Uterus (tissue), 4 donors: ENCODE results near the gene ADCY2. TPM values are rescaled to one million over a fixed set of nuclear protein-coding genes. Genes with fewer than 3 reads are reported as not detected.

ENCODE experiments used
- DNase-seq, 2 donors: peaks; one replicate each; pipeline ENCODE4 v3.0.0-alpha.2; 2019 to 2020
- H3K27ac ChIP-seq, 2 donors: fragments of 200-600 bp; sonication (generic); 1 replicate in 1 of 2; 2 replicates in 1 of 2; pipeline ENCODE4 v1.5.1; 2016 to 2018
- H3K27me3 ChIP-seq, 2 donors: fragments of 200-600 bp; sonication (generic); one replicate each; pipeline ENCODE4 v1.5.1; 2018 to 2019; ENCODE audit warnings: control low read depth in 1 of 2
- H3K36me3 ChIP-seq, 2 donors: fragments of 200-600 bp; sonication (generic); one replicate each; pipeline ENCODE4 v1.5.1; 2019; ENCODE audit warnings: control low read depth in 1 of 2
- H3K4me1 ChIP-seq, 2 donors: fragments of 200-600 bp; sonication (generic); one replicate each; pipeline ENCODE4 v1.5.1; 2018 to 2019; ENCODE audit warnings: control low read depth in 1 of 2
- H3K4me3 ChIP-seq, 2 donors: fragments of 200-600 bp; sonication (generic); 1 replicate in 1 of 2; 2 replicates in 1 of 2; pipeline ENCODE4 v1.5.1; 2018 to 2019; ENCODE audit warnings: mild to moderate bottlenecking in 1 of 2
- H3K9me3 ChIP-seq, 2 donors: fragments of 200-600 bp; sonication (generic); one replicate each; pipeline ENCODE4 v1.5.1; 2019; ENCODE audit warnings: control low read depth in 1 of 2
- POLR2A ChIP-seq, 2 donors: fragments of 450-650 bp; IDR thresholded peaks; one replicate each; pipeline ENCODE4 v1.6.1; 2016; ENCODE audit warnings: antibody characterized with exemption in 2 of 2, mild to moderate bottlenecking in 1 of 2, moderate library complexity in 1 of 2
- intact Hi-C: fragments of 100-400 bp; cut with DNase I; formaldehyde crosslinking; loops from one replicate; pipeline ENCODE4 v1.15.1; 2023; ENCODE audit warnings: low total_unique reads
- total RNA-seq, 4 donors: library from RNA; depleted of rRNA in 3 of 4; stranded (reverse); fragments of >200 nt in 3 of 4; gene quantifications; one replicate each; pipeline versions ENCODE4 v1.1.0 to v1.2.4, GENCODE V29; 2014 to 2023
- TF ChIP-seq, protein P1 (sequence below), 4 experiments: fragments of 200-600 bp in 2 of 4; fragments of 450-650 bp in 2 of 4; sonication (generic) in 2 of 4; IDR thresholded peaks; one replicate each; pipeline ENCODE4 v1.5.1; 2016 to 2019; ENCODE audit warnings: antibody characterized with exemption in 4 of 4, mild to moderate bottlenecking in 2 of 4, moderate library complexity in 1 of 4
- donor health status: DM: yes; HTN: yes; CAD: no.

ADCY2 gene
- total RNA-seq, 4 donors from 2014 or later = 3.8 to 25.3 (median 4.5) TPM

DNA sequence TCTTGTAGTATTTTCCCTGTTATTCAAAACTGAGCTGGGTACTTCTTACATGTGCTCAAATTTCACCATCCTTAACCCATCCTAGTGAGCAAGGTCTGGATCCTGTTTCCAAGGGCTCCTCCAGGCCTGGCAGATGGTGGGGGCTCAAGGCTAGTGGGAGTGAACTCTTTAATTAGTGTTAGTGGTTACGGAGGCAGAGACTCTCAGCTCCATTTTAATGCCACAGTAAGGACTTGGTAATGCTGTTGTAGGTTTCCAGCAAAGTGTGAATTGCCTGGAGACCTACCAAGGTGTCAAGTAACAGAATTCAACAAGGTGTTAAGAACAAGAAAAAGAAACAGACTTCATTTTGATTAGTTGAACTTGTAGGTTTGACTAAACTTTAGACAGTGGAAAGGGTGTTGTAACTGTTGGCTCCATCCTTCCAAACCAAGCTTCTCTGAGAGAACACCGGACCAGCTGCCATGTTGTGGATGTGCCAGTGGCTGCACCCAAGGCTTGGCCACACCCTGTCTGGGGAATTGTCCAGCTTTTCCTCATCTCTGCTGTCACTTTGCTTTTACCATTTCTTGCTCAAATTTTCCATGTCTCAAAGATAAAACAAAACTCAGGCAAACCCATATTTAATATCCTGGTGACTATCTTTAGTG is 98.7 kb downstream of the ADCY2 start:
- no peak for DNase-seq
- Histone ChIP-seq H3K9me3 (no peaks in the 10 kb centered on the region), H3K4me1 (no peaks in the 10 kb centered on the region), H3K4me3 (no peak overlapping the region), H3K27ac (no peak overlapping the region), H3K36me3 (no peaks in the 10 kb centered on the region), H3K27me3 (no peaks in the 10 kb centered on the region)
- intact Hi-C loops = no loop called here
- TF ChIP-seq, protein P1, sequence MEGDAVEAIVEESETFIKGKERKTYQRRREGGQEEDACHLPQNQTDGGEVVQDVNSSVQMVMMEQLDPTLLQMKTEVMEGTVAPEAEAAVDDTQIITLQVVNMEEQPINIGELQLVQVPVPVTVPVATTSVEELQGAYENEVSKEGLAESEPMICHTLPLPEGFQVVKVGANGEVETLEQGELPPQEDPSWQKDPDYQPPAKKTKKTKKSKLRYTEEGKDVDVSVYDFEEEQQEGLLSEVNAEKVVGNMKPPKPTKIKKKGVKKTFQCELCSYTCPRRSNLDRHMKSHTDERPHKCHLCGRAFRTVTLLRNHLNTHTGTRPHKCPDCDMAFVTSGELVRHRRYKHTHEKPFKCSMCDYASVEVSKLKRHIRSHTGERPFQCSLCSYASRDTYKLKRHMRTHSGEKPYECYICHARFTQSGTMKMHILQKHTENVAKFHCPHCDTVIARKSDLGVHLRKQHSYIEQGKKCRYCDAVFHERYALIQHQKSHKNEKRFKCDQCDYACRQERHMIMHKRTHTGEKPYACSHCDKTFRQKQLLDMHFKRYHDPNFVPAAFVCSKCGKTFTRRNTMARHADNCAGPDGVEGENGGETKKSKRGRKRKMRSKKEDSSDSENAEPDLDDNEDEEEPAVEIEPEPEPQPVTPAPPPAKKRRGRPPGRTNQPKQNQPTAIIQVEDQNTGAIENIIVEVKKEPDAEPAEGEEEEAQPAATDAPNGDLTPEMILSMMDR (IDR thresholded peaks at IDR 0.05) = no peak
- no peak for TF ChIP-seq POLR2A (IDR thresholded peaks at IDR 0.05)

DNA sequence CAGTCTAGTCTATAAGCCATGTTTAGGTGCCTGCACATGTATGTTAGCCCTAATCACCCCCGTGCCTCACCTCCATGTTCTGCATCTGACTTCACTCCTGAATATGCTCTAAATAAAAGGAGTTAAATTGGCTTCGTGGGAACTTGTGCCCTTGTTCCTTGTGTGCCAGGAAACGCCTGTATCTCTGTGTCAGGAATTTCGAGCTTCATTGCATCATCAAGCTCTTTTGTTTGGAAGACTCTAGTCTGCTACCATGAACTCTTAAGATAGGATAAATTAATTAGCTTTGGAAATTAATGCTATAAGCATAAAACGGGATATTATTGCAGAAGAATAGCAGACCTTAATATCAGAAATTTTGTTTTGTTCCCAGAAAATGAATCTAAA is 99.2 kb downstream of the ADCY2 start:
- Histone ChIP-seq H3K4me1 (no peaks in the 10 kb centered on the region), H3K36me3 (no peaks in the 10 kb centered on the region), H3K4me3 (no peak overlapping the region), H3K27ac (no peak overlapping the region), H3K9me3 (no peaks in the 10 kb centered on the region), H3K27me3 (no peaks in the 10 kb centered on the region)
- TF ChIP-seq POLR2A (IDR thresholded peaks at IDR 0.05) = no peak
- TF ChIP-seq, protein P1 (IDR thresholded peaks at IDR 0.05) = no peak
- intact Hi-C loops = no loop called here
- no peak for DNase-seq

DNA sequence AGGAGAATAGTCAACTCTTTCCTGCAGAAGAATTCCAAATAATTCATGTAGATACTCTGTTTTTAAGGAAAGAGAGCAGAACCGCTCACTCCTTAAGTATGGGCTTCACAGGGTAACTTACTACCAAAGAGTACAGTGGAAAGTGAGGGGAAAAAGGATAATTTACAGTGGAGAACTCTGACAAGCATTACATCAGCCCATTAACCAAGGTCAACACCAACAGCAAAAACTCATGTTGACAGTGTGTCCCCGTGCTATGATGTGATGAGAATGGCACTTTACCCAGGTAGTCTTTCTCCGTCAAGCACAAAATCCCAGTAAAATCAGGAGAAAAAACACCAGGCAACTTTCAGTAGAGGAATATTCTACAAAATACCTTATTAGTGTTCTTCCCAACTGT is 104.3 kb downstream of the ADCY2 start:
- H3K36me3 ChIP-seq = no peaks in the 10 kb centered on the region
- H3K4me1 ChIP-seq = no peaks in the 10 kb centered on the region
- H3K27me3 ChIP-seq = no peaks in the 10 kb centered on the region
- no peak for TF ChIP-seq POLR2A (IDR thresholded peaks at IDR 0.05)
- TF ChIP-seq, protein P1 (IDR thresholded peaks at IDR 0.05) = no peak
- DNase-seq = no peak
- intact Hi-C loops = no loop called here
- no peak overlapping the region for H3K27ac ChIP-seq
- H3K4me3 ChIP-seq = no peak overlapping the region
- H3K9me3 ChIP-seq = no peaks in the 10 kb centered on the region

DNA sequence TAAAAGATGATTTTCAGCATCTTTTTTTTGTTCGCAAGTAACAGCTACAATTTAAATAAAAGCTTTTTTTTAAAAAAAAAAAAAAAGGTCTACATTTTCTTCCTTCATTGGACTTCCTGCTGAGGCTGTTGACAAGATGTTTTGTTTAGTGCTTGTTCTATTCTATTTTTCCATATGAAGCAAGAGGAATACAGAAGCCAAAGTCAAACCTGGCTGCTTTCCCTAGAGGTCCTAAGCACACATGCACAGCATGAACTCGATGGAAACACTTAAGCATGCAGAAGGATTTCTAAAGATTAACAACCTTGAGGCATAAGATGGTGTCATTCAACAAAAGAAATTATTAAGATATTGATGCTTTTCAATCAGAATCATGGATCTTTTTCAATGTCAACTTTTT is 105.1 kb downstream of the ADCY2 start:
- H3K4me1 ChIP-seq = no peaks in the 10 kb centered on the region
- no peak overlapping the region for H3K4me3 ChIP-seq
- H3K27ac ChIP-seq = no peak overlapping the region
- H3K9me3 ChIP-seq = no peaks in the 10 kb centered on the region
- no peaks in the 10 kb centered on the region for H3K36me3 ChIP-seq
- DNase-seq = no peak
- intact Hi-C loops = no loop called here
- TF ChIP-seq, protein P1 (IDR thresholded peaks at IDR 0.05) = no peak
- no peak for TF ChIP-seq POLR2A (IDR thresholded peaks at IDR 0.05)
- no peaks in the 10 kb centered on the region for H3K27me3 ChIP-seq

DNA sequence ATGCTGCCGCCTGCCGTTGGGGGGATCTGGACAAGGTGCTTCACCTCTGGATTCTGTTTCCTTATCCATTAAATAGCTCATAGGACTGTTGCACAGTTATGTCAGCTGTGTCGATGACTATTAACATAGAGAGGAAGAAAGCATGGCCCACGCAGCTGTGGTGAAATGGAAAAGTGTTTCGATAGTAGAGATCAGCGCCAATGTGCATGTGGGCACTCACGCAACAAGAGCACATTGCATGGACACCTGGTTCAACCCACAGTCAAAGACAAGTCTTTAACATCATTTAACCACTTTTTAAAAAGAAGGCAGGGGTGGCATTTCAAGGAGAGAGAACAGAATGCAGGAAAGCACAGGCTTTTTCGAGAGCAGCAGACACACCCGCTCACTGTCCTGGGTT is 107.6 kb downstream of the ADCY2 start:
- Histone ChIP-seq H3K4me3 (no peak overlapping the region), H3K27me3 (no peaks in the 10 kb centered on the region), H3K36me3 (no peaks in the 10 kb centered on the region), H3K27ac (no peak overlapping the region), H3K4me1 (no peaks in the 10 kb centered on the region), H3K9me3 (no peaks in the 10 kb centered on the region)
- DNase-seq = no peak
- no peak for TF ChIP-seq POLR2A (IDR thresholded peaks at IDR 0.05)
- intact Hi-C loops = no loop called here
